ENCODE measurements around the gene UTS2B. TPM values are rescaled to one million over a fixed set of nuclear protein-coding genes. Genes with fewer than 3 reads are reported as not detected.

The UTS2B gene
- total RNA-seq, 1 experiment from 2014 or later, result 0.52 TPM

- no peaks in the 10 kb centered on the region for H3K4me1 Mint-ChIP-seq (ENCODE audit: low read depth, unreplicated experiment)
- no peaks in the 10 kb centered on the region for H3K27me3 ChIP-seq (replicated peaks; ENCODE audit: control insufficient read depth, insufficient read depth, low read length)
- no peaks in the 10 kb centered on the region for H3K27me3 Mint-ChIP-seq (ENCODE audit: insufficient read depth, unreplicated experiment)
- intact Hi-C loops (cut with micrococcal nuclease; ENCODE audit: unreplicated experiment), result no loop called here
- TF ChIP-seq, protein P1, sequence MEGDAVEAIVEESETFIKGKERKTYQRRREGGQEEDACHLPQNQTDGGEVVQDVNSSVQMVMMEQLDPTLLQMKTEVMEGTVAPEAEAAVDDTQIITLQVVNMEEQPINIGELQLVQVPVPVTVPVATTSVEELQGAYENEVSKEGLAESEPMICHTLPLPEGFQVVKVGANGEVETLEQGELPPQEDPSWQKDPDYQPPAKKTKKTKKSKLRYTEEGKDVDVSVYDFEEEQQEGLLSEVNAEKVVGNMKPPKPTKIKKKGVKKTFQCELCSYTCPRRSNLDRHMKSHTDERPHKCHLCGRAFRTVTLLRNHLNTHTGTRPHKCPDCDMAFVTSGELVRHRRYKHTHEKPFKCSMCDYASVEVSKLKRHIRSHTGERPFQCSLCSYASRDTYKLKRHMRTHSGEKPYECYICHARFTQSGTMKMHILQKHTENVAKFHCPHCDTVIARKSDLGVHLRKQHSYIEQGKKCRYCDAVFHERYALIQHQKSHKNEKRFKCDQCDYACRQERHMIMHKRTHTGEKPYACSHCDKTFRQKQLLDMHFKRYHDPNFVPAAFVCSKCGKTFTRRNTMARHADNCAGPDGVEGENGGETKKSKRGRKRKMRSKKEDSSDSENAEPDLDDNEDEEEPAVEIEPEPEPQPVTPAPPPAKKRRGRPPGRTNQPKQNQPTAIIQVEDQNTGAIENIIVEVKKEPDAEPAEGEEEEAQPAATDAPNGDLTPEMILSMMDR (IDR thresholded peaks at IDR 0.05; ENCODE audit: insufficient read depth in 1 of 2, low read depth in 1 of 2, low read length in 1 of 2, severe bottlenecking in 1 of 2, unreplicated experiment in 1 of 2), result no peak
- H3K9me3 ChIP-seq, result peaks cover 3% of the 10 kb centered on the region; the same call in 1 of the 2 replicates
- H3K4me3 ChIP-seq (ENCODE audit: low read depth, low read length), result no peak overlapping the region
- no TSS peak for BruUV-seq (replicated peaks)
- no peak overlapping the region for H3K4me3 Mint-ChIP-seq (ENCODE audit: unreplicated experiment)
- DNase-seq, result no peak
- ChIA-PET POLR2A (interaction anchor here (0.5 kb wide), 1 partner anchor 1968 kb away, joined by 6 read pairs; no protein-coding TSS in a partner anchor), CTCF (no interaction called here)
- H3K36me3 Mint-ChIP-seq (ENCODE audit: insufficient read depth, unreplicated experiment), result no peaks in the 10 kb centered on the region
- H3K27ac Mint-ChIP-seq (ENCODE audit: unreplicated experiment), result no peak overlapping the region
- no peaks in the 10 kb centered on the region for H3K9me3 Mint-ChIP-seq (ENCODE audit: unreplicated experiment)
- H3K4me1 ChIP-seq, result no peaks in the 10 kb centered on the region
- no peaks in the 10 kb centered on the region for H3K36me3 ChIP-seq (ENCODE audit: control insufficient read depth, insufficient read depth, low read length)
These were observed 37.9 kb downstream of the UTS2B start for GRCh38 chr3:191292243-191293015.

DNA sequence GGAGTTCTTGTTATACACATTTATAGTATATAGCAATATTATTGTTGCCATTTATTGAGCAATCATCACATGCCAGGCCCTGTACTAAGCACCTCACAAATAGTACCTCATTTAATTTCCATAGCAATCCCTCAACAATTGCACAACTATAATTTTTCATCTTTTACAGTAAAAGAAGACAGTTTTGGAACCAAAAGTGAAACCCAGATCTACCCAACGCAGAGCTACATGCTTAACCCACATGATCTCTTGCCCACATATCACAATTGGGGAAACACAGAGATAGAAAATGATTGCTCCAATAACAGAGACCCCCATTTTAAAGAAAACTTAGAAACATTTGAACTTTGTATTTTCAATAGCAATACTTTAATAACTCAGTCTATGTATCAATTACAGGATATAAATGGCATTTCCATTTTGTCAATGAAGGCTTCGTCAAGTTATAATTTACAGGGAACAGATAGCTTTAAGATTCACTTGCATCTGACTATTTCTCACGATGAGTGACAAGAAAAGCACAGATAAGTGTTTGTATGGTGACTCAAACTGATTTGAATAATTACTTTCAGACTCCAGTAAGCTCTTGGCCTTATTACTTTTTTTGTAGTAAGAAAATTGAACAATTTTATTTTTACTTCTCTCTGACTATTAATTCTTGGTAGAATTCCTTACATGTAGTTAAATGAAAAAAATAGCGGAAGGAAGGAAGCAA is 39.9 kb downstream of the UTS2B start:
- TF ChIP-seq, protein P1 (IDR thresholded peaks at IDR 0.05; ENCODE audit: insufficient read depth in 1 of 2, low read depth in 1 of 2, low read length in 1 of 2, severe bottlenecking in 1 of 2, unreplicated experiment in 1 of 2), result no peak
- no peaks in the 10 kb centered on the region for H3K9me3 Mint-ChIP-seq (ENCODE audit: unreplicated experiment)
- no peaks in the 10 kb centered on the region for H3K27me3 Mint-ChIP-seq (ENCODE audit: insufficient read depth, unreplicated experiment)
- BruUV-seq (replicated peaks), result no TSS peak
- no peak overlapping the region for H3K4me3 Mint-ChIP-seq (ENCODE audit: unreplicated experiment)
- ChIA-PET POLR2A (no interaction called here), CTCF (no interaction called here)
- Histone ChIP-seq H3K27me3 (replicated peaks; ENCODE audit: control insufficient read depth, insufficient read depth, low read length) (no peaks in the 10 kb centered on the region), H3K9me3 (peaks cover 3% of the 10 kb centered on the region; the same call in 1 of the 2 replicates), H3K4me3 (ENCODE audit: low read depth, low read length) (no peak overlapping the region), H3K36me3 (ENCODE audit: control insufficient read depth, insufficient read depth, low read length) (no peaks in the 10 kb centered on the region), H3K4me1 (no peaks in the 10 kb centered on the region)
- H3K27ac Mint-ChIP-seq (ENCODE audit: unreplicated experiment), result no peak overlapping the region
- DNase-seq, result no peak
- intact Hi-C loops (cut with micrococcal nuclease; ENCODE audit: unreplicated experiment), result no loop called here
- H3K36me3 Mint-ChIP-seq (ENCODE audit: insufficient read depth, unreplicated experiment), result no peaks in the 10 kb centered on the region
- peaks cover 6% of the 10 kb centered on the region for H3K4me1 Mint-ChIP-seq (ENCODE audit: low read depth, unreplicated experiment)

GRCh38 chr3:191283400-191283799 is 46.9 kb downstream of the UTS2B start:
- POLR2A ChIA-PET, result no interaction called here
- H3K9me3 Mint-ChIP-seq (ENCODE audit: unreplicated experiment), result no peaks in the 10 kb centered on the region

More at GRCh38 chr3:191283400-191283799, 46.9 kb downstream of the UTS2B start:
- H3K36me3 Mint-ChIP-seq (ENCODE audit: insufficient read depth, unreplicated experiment), result no peaks in the 10 kb centered on the region
- no peak for DNase-seq
- H3K4me1 ChIP-seq, result no peaks in the 10 kb centered on the region
- intact Hi-C loops (cut with micrococcal nuclease; ENCODE audit: unreplicated experiment), result no loop called here
- no peaks in the 10 kb centered on the region for H3K9me3 ChIP-seq
- H3K27ac Mint-ChIP-seq (ENCODE audit: unreplicated experiment), result no peak overlapping the region
- H3K4me3 Mint-ChIP-seq (ENCODE audit: unreplicated experiment), result no peak overlapping the region
- no peaks in the 10 kb centered on the region for H3K27me3 Mint-ChIP-seq (ENCODE audit: insufficient read depth, unreplicated experiment)
- no peaks in the 10 kb centered on the region for H3K36me3 ChIP-seq (ENCODE audit: control insufficient read depth, insufficient read depth, low read length)
- CTCF ChIA-PET, result no interaction called here
- TF ChIP-seq, protein P1 (IDR thresholded peaks at IDR 0.05; ENCODE audit: insufficient read depth in 1 of 2, low read depth in 1 of 2, low read length in 1 of 2, severe bottlenecking in 1 of 2, unreplicated experiment in 1 of 2), result no peak
- peaks cover 6% of the 10 kb centered on the region for H3K4me1 Mint-ChIP-seq (ENCODE audit: low read depth, unreplicated experiment)
- no TSS peak for BruUV-seq (replicated peaks)
- H3K4me3 ChIP-seq (ENCODE audit: low read depth, low read length), result no peak overlapping the region
- H3K27me3 ChIP-seq (replicated peaks; ENCODE audit: control insufficient read depth, insufficient read depth, low read length), result no peaks in the 10 kb centered on the region

Measured in Caco-2 (cell line).